Nephron (organoid): Measurements from ENCODE around the gene SPPL3.
A peak's percentile ranks its signal among the peaks of the same experiment; 100 is the strongest.

ENCODE experiments used
- H3K27ac Mint-ChIP-seq, 3 experiments: 2 replicates each; pipeline ENCODE4 v1.8.0; 2020; ENCODE audit warnings: mixed read lengths in 3 of 3, mild to moderate bottlenecking in 2 of 3, moderate library complexity in 1 of 3
- H3K27me3 Mint-ChIP-seq: 2 replicates; pipeline ENCODE4 v1.8.0; 2021; ENCODE audit warnings: low read depth, mild to moderate bottlenecking, moderate library complexity, mixed read lengths
- H3K36me3 Mint-ChIP-seq: 2 replicates; pipeline ENCODE4 v1.8.0; 2020; ENCODE audit warnings: low read depth, mixed read lengths
- H3K4me1 Mint-ChIP-seq: 2 replicates; pipeline ENCODE4 v1.8.0; 2020; ENCODE audit warnings: mixed read lengths
- H3K4me3 Mint-ChIP-seq, 3 experiments: 2 replicates each; pipeline ENCODE4 v1.8.0; 2020; ENCODE audit warnings: mild to moderate bottlenecking in 3 of 3, mixed read lengths in 3 of 3, moderate library complexity in 2 of 3
- H3K9me3 Mint-ChIP-seq: 2 replicates; pipeline ENCODE4 v1.8.0; 2020; ENCODE audit warnings: mixed read lengths
- TF ChIP-seq, protein P1 (sequence below), 3 experiments: fragments of 200-600 bp; sonication (generic); IDR thresholded peaks; one replicate each; pipeline ENCODE4 v1.5.0; 2021; ENCODE audit warnings: antibody characterized with exemption in 3 of 3; ENCODE audit not compliant: unreplicated experiment in 3 of 3

SPPL3 gene

DNA sequence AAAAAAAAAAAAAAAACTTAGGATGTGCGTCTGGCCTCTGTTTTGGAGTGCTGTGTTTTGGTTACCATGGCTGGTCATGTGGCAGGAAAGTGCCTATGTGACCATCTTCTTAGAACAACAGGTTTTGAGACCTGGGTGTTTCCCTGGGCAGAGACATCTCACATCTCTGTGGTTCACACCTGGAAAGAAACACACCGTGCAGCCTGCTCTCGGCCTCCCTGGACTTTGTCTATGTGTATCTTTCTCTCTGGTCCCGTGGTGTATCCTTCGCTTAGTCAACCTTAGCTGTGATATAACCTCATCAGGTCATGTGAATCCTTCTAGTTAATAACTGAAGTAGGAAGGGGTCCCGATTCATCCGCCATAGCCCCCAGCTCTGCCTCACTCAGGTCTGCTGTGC, 155.9 kb downstream of the SPPL3 start:
- H3K9me3 Mint-ChIP-seq: no peaks in the 10 kb centered on the region
- H3K4me1 Mint-ChIP-seq: no peaks in the 10 kb centered on the region
- no peaks in the 10 kb centered on the region for H3K27me3 Mint-ChIP-seq
- H3K4me3 Mint-ChIP-seq: no peak overlapping the region
- TF ChIP-seq, protein P1, sequence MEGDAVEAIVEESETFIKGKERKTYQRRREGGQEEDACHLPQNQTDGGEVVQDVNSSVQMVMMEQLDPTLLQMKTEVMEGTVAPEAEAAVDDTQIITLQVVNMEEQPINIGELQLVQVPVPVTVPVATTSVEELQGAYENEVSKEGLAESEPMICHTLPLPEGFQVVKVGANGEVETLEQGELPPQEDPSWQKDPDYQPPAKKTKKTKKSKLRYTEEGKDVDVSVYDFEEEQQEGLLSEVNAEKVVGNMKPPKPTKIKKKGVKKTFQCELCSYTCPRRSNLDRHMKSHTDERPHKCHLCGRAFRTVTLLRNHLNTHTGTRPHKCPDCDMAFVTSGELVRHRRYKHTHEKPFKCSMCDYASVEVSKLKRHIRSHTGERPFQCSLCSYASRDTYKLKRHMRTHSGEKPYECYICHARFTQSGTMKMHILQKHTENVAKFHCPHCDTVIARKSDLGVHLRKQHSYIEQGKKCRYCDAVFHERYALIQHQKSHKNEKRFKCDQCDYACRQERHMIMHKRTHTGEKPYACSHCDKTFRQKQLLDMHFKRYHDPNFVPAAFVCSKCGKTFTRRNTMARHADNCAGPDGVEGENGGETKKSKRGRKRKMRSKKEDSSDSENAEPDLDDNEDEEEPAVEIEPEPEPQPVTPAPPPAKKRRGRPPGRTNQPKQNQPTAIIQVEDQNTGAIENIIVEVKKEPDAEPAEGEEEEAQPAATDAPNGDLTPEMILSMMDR (IDR thresholded peaks at IDR 0.05; ENCODE audit: unreplicated experiment in 3 of 3): no peak
- H3K36me3 Mint-ChIP-seq: no peaks in the 10 kb centered on the region
- H3K27ac Mint-ChIP-seq: peak overlapping the region in 1 of 3 experiments; percentile 59

DNA sequence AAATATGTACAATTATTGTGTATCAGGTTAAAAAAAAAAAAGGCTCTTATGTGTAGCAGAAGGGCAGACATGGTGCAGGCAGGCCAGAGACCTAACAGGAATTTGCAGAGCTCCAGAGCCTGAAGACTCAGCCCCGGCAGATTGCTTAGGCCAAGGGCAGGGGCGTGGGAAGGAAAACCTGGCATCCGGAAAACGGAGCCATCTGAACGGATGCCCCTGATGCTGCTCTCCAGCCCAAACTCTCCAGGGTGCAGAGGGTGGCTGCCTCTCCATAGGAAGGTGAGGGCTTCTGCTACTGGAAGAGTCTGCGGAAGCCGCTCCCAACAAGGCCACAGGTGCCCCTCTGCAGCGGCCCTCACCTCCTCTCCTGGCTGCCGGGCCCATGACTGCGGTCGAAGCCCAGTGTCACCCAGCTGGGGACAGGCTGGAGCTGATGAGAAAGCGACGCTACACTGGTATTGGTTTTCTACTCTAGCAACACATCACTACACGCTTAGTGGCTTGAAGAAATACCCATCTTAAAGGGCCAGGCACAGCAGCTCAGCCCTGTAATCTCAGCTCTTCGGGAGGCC, 159.2 kb downstream of the SPPL3 start:
- Mint-ChIP-seq H3K4me3 (no peak overlapping the region), H3K36me3 (no peaks in the 10 kb centered on the region), H3K27me3 (no peaks in the 10 kb centered on the region), H3K27ac (no peak overlapping the region), H3K9me3 (no peaks in the 10 kb centered on the region), H3K4me1 (peaks cover 4% of the 10 kb centered on the region)
- TF ChIP-seq, protein P1 (IDR thresholded peaks at IDR 0.05; ENCODE audit: unreplicated experiment in 3 of 3): no peak

DNA sequence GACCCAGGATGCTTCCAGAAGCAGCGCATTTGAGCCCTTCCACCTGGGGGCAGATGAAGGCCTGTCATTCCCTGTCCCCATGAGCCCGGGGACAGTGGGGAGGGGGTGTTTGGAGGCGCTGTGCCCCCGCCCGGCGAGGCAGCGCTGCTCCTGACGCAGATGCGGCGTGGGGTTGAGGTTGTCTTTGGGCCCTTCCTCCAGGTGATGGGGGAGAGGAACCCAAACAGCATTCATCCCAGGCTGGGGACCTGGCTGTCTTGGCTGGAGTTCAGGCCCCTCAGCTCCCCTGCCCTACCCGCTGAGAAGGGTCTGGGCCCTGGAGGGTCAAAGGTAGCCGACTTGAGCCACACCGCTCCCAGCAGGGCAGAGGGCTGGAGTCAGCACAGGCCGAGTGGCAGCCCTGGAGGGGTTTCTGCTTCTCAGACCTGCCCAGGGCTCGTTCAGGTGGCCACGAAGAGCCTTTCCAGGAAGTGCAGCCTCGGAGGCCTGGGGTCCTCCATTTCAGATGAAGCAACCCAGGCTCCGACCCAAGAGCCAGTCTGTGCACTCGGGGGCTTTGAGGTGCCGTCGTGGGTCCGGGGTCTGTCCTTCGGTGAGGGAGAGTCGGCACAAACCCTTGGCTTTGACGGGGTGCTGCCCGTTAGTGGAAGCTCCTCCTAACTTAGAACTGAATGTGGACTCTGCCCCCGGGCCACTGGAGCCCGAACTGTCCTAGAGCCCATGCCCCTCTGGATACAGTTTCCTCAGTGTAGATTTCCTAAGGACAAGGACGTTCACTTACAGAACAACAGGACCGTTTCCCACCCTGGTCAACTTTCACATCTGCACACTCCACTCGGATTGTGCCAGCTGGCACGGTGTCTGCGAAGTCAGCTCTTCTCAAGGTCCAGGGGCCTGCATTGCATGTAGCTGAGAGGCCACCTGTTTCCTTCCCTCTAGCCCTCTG, 162.4 kb downstream of the SPPL3 start:
- Mint-ChIP-seq H3K36me3 (no peaks in the 10 kb centered on the region), H3K27ac (no peak overlapping the region), H3K4me1 (peaks cover 4% of the 10 kb centered on the region), H3K9me3 (no peaks in the 10 kb centered on the region), H3K4me3 (no peak overlapping the region), H3K27me3 (no peaks in the 10 kb centered on the region)
- TF ChIP-seq, protein P1 (IDR thresholded peaks at IDR 0.05; ENCODE audit: unreplicated experiment in 3 of 3): no peak

DNA sequence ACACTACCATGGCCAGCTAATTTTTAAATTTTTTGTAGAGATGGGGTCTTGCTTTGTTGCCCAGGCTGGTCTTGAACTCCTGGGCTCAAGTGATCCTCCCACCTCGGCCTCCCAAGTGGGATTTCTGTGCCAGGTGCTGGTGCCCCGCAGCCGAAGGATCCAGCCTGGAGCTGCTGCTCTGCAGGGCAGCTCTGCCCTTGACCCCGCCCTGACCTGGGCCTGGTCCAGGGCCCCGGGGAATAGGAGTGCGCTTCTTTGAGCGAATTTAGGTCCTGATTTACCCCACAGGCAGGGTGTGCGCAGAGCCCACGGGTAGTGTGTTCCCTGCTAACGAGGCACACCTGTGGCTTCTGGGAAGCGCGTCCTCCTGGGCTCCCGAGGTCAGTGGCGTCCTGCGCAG, 163.3 kb downstream of the SPPL3 start:
- Mint-ChIP-seq H3K4me3 (no peak overlapping the region), H3K27ac (no peak overlapping the region), H3K27me3 (no peaks in the 10 kb centered on the region), H3K4me1 (peaks cover 4% of the 10 kb centered on the region), H3K36me3 (no peaks in the 10 kb centered on the region), H3K9me3 (no peaks in the 10 kb centered on the region)
- TF ChIP-seq, protein P1 (IDR thresholded peaks at IDR 0.05; ENCODE audit: unreplicated experiment in 3 of 3): no peak

DNA sequence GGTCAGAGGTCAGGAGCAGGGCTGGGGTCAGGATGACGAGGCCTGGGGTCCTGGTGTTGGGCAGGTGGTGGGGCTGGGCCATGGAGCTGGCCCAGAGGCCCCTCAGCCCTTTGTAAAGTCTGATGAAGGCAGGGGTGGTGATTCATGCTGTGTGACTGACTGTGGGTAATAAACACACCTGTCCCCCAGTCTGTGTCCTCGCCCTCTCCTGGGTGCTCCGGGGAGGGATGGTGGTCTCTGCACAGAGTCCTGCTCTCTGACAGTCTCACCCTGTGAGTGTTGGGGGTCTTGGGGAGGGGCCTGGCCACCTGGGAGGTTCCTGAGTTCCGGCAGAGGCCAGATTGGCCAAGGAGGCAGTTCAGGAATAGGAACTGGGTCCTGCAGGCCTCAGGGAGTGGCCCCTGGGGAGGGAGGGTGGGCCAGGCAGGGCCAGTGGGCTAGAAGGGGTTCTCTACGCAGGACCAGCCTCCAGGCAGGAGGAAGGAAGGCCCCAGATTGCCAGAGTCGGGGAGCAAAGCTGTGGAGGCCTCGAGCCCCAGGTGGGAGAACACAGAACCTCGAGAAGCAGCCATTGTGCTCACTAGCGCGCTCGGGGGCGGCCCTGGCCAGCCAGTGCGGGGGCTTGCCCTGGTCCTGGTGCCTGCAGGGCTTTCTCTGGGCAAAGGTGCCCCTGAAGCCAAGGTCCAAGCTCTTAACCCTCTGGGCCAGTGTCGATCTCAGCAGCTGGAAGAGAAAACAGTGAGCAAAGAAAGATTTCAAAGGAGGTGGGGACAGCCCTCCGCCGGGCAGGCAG, 164.1 kb downstream of the SPPL3 start:
- H3K27ac Mint-ChIP-seq: no peak overlapping the region
- TF ChIP-seq, protein P1 (IDR thresholded peaks at IDR 0.05; ENCODE audit: unreplicated experiment in 3 of 3): no peak
- H3K4me3 Mint-ChIP-seq: no peak overlapping the region
- H3K4me1 Mint-ChIP-seq: peaks cover 4% of the 10 kb centered on the region
- no peaks in the 10 kb centered on the region for H3K27me3 Mint-ChIP-seq
- no peaks in the 10 kb centered on the region for H3K9me3 Mint-ChIP-seq
- no peaks in the 10 kb centered on the region for H3K36me3 Mint-ChIP-seq
